Measurements from ENCODE around the gene SORCS2.
"Not testable (repeated sequence)": the region's sequence is repeated elsewhere in the genome, so short reads cannot be mapped to it uniquely, and the experiment has no call there.

SORCS2 gene

GRCh38 chr4:7600247-7600646, 407.9 kb downstream of the SORCS2 start:
- H2AK5ac ChIP-seq (ENCODE audit: low read length), result no peak overlapping the region
- H3K79me1 ChIP-seq (ENCODE audit: low read length), result no peaks in the 10 kb centered on the region
- H2BK12ac ChIP-seq (ENCODE audit: low read length), result no peak overlapping the region
- H3K79me2 ChIP-seq (ENCODE audit: control insufficient read depth, insufficient read depth, low read length, poor library complexity), result no peaks in the 10 kb centered on the region
- no peaks in the 10 kb centered on the region for H3K36me3 ChIP-seq (ENCODE audit: control insufficient read depth in 1 of 2, insufficient read depth in 2 of 2, low read length in 2 of 2)
- H3K4ac ChIP-seq (ENCODE audit: low read depth, low read length), result no peak overlapping the region
- DNase-seq, result no peak
- no peak overlapping the region for H3K14ac ChIP-seq (ENCODE audit: low read length)
- no peak overlapping the region for H3K4me2 ChIP-seq (ENCODE audit: low read length)
- WGBS (ENCODE audit: extremely low coverage, insufficient coverage, insufficient read length), result no CpG with 5 or more reads among the region's 17 CpGs
- H3K23ac ChIP-seq (ENCODE audit: low read length), result no peak overlapping the region
- peaks cover 5% of the 10 kb centered on the region for H3K9me3 ChIP-seq (ENCODE audit: insufficient read depth, low read depth, low read length)
- H2BK5ac ChIP-seq (ENCODE audit: low read depth, low read length, poor library complexity), result no peak overlapping the region
- H4K12ac ChIP-seq (ENCODE audit: low read depth, low read length), result no peak overlapping the region
- no peak overlapping the region for H2AFZ ChIP-seq (ENCODE audit: insufficient read depth, low read length, poor library complexity)
- H3K9ac ChIP-seq (ENCODE audit: low read length), result no peak overlapping the region
- H3K18ac ChIP-seq (ENCODE audit: low read length), result no peak overlapping the region
- no peak overlapping the region for H3K27ac ChIP-seq (ENCODE audit: low read depth, low read length)
- H4K91ac ChIP-seq (ENCODE audit: low read depth, low read length), result no peak overlapping the region
- no peak overlapping the region for H3K4me3 ChIP-seq (ENCODE audit: low read depth, low read length)
- H3K27me3 ChIP-seq (ENCODE audit: insufficient read depth, low read length), result no peaks in the 10 kb centered on the region
- no peak overlapping the region for H2BK120ac ChIP-seq (ENCODE audit: insufficient read depth, low read length, poor library complexity)
- H4K8ac ChIP-seq (ENCODE audit: low read depth, low read length), result no peak overlapping the region
- no peaks in the 10 kb centered on the region for H3K4me1 ChIP-seq (ENCODE audit: control insufficient read depth in 1 of 2, insufficient read depth in 2 of 2, low read length in 2 of 2)

- not testable (repeated sequence) for H3K23ac ChIP-seq (ENCODE audit: low read length)
Observed at GRCh38 chr4:7602166-7602565, 409.8 kb downstream of the SORCS2 start.

GRCh38 chr4:7607156-7607910, 415.0 kb downstream of the SORCS2 start:
- H2AK5ac ChIP-seq (ENCODE audit: low read length), result no peak overlapping the region
- H3K4me1 ChIP-seq (ENCODE audit: control insufficient read depth in 1 of 2, insufficient read depth in 2 of 2, low read length in 2 of 2), result no peaks in the 10 kb centered on the region
- peaks cover 7% of the 10 kb centered on the region for H3K9me3 ChIP-seq (ENCODE audit: insufficient read depth, low read depth, low read length)
- no peaks in the 10 kb centered on the region for H3K36me3 ChIP-seq (ENCODE audit: control insufficient read depth in 1 of 2, insufficient read depth in 2 of 2, low read length in 2 of 2)
- WGBS (ENCODE audit: extremely low coverage, insufficient coverage, insufficient read length), result no CpG with 5 or more reads among the region's 14 CpGs
- no peak overlapping the region for H2BK5ac ChIP-seq (ENCODE audit: low read depth, low read length, poor library complexity)
- H2BK12ac ChIP-seq (ENCODE audit: low read length), result no peak overlapping the region
- H3K18ac ChIP-seq (ENCODE audit: low read length), result no peak overlapping the region
- H3K14ac ChIP-seq (ENCODE audit: low read length), result no peak overlapping the region
- H4K8ac ChIP-seq (ENCODE audit: low read depth, low read length), result no peak overlapping the region
- H3K27ac ChIP-seq (ENCODE audit: low read depth, low read length), result no peak overlapping the region
- H2BK120ac ChIP-seq (ENCODE audit: insufficient read depth, low read length, poor library complexity), result no peak overlapping the region
- H3K27me3 ChIP-seq (ENCODE audit: insufficient read depth, low read length), result no peaks in the 10 kb centered on the region
- no peaks in the 10 kb centered on the region for H3K79me2 ChIP-seq (ENCODE audit: control insufficient read depth, insufficient read depth, low read length, poor library complexity)
- H3K23ac ChIP-seq (ENCODE audit: low read length), result no peak overlapping the region
- no peak overlapping the region for H2AFZ ChIP-seq (ENCODE audit: insufficient read depth, low read length, poor library complexity)
- DNase-seq, result no peak
- H3K4me3 ChIP-seq (ENCODE audit: low read depth, low read length), result no peak overlapping the region
- H3K4me2 ChIP-seq (ENCODE audit: low read length), result no peak overlapping the region
- H4K91ac ChIP-seq (ENCODE audit: low read depth, low read length), result no peak overlapping the region
- no peak overlapping the region for H3K9ac ChIP-seq (ENCODE audit: low read length)
- H3K4ac ChIP-seq (ENCODE audit: low read depth, low read length), result no peak overlapping the region
- H4K12ac ChIP-seq (ENCODE audit: low read depth, low read length), result no peak overlapping the region
- H3K79me1 ChIP-seq (ENCODE audit: low read length), result no peaks in the 10 kb centered on the region

More at GRCh38 chr4:7602166-7602565, 409.8 kb downstream of the SORCS2 start:
- not testable (repeated sequence) for H2BK5ac ChIP-seq (ENCODE audit: low read depth, low read length, poor library complexity); H3K4me3 ChIP-seq (ENCODE audit: low read depth, low read length); H2BK12ac ChIP-seq (ENCODE audit: low read length); H4K91ac ChIP-seq (ENCODE audit: low read depth, low read length); H4K12ac ChIP-seq (ENCODE audit: low read depth, low read length); H3K4ac ChIP-seq (ENCODE audit: low read depth, low read length); H3K9ac ChIP-seq (ENCODE audit: low read length); H3K79me2 ChIP-seq (ENCODE audit: control insufficient read depth, insufficient read depth, low read length, poor library complexity); H4K8ac ChIP-seq (ENCODE audit: low read depth, low read length); H2AFZ ChIP-seq (ENCODE audit: insufficient read depth, low read length, poor library complexity); H3K14ac ChIP-seq (ENCODE audit: low read length); H3K27me3 ChIP-seq (ENCODE audit: insufficient read depth, low read length); H3K9me3 ChIP-seq (ENCODE audit: insufficient read depth, low read depth, low read length); DNase-seq; H2BK120ac ChIP-seq (ENCODE audit: insufficient read depth, low read length, poor library complexity); H3K79me1 ChIP-seq (ENCODE audit: low read length); H3K4me1 ChIP-seq (ENCODE audit: control insufficient read depth in 1 of 2, insufficient read depth in 2 of 2, low read length in 2 of 2); H3K4me2 ChIP-seq (ENCODE audit: low read length); H2AK5ac ChIP-seq (ENCODE audit: low read length); H3K27ac ChIP-seq (ENCODE audit: low read depth, low read length); H3K36me3 ChIP-seq (ENCODE audit: control insufficient read depth in 1 of 2, insufficient read depth in 2 of 2, low read length in 2 of 2); H3K18ac ChIP-seq (ENCODE audit: low read length)
- WGBS (ENCODE audit: extremely low coverage, insufficient coverage, insufficient read length), result no CpG with 5 or more reads among the region's 30 CpGs

GRCh38 chr4:7608046-7608445, 415.7 kb downstream of the SORCS2 start:
- Histone ChIP-seq H3K14ac (ENCODE audit: low read length) (no peak overlapping the region), H4K91ac (ENCODE audit: low read depth, low read length) (no peak overlapping the region), H2AFZ (ENCODE audit: insufficient read depth, low read length, poor library complexity) (no peak overlapping the region), H3K23ac (ENCODE audit: low read length) (no peak overlapping the region), H3K4me2 (ENCODE audit: low read length) (no peak overlapping the region), H3K79me1 (ENCODE audit: low read length) (no peaks in the 10 kb centered on the region), H3K36me3 (ENCODE audit: control insufficient read depth in 1 of 2, insufficient read depth in 2 of 2, low read length in 2 of 2) (no peaks in the 10 kb centered on the region), H3K27me3 (ENCODE audit: insufficient read depth, low read length) (no peaks in the 10 kb centered on the region), H4K8ac (ENCODE audit: low read depth, low read length) (no peak overlapping the region), H3K79me2 (ENCODE audit: control insufficient read depth, insufficient read depth, low read length, poor library complexity) (no peaks in the 10 kb centered on the region), H2BK120ac (ENCODE audit: insufficient read depth, low read length, poor library complexity) (no peak overlapping the region), H3K18ac (ENCODE audit: low read length) (no peak overlapping the region), H3K4ac (ENCODE audit: low read depth, low read length) (no peak overlapping the region), H3K4me3 (ENCODE audit: low read depth, low read length) (no peak overlapping the region), H2AK5ac (ENCODE audit: low read length) (no peak overlapping the region), H3K4me1 (ENCODE audit: control insufficient read depth in 1 of 2, insufficient read depth in 2 of 2, low read length in 2 of 2) (no peaks in the 10 kb centered on the region), H4K12ac (ENCODE audit: low read depth, low read length) (no peak overlapping the region), H2BK12ac (ENCODE audit: low read length) (no peak overlapping the region), H3K9me3 (ENCODE audit: insufficient read depth, low read depth, low read length) (peaks cover 7% of the 10 kb centered on the region), H2BK5ac (ENCODE audit: low read depth, low read length, poor library complexity) (no peak overlapping the region), H3K9ac (ENCODE audit: low read length) (no peak overlapping the region), H3K27ac (ENCODE audit: low read depth, low read length) (no peak overlapping the region)
- WGBS (ENCODE audit: extremely low coverage, insufficient coverage, insufficient read length), result no CpG with 5 or more reads among the region's 7 CpGs
- no peak for DNase-seq

Data from trophoblast cell (in vitro differentiated cells and primary cell).